ENCODE results near the gene NRP2. TPM values are rescaled to one million over a fixed set of nuclear protein-coding genes. Genes with fewer than 3 reads are reported as not detected.

Gene NRP2
- total RNA-seq, 1 donor from 2014 or later = 89.0 TPM

DNA sequence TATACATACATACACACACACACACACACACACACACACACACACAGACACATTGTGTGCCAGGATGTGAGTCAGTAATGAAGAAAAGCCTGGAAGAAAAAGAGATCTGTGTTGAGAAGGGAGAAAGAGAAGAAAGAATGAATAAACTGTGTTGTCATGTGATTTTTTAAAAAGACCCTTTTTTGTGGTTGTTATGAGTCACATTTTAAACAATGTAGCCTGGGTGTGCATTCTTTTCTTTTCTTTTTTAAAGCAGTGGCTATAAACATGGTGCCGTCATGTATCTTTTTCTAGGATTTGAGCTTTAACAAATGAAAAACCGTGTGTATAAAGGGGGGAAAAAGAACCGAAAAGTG is 87.2 kb downstream of the NRP2 start:
- TF ChIP-seq, protein P1, sequence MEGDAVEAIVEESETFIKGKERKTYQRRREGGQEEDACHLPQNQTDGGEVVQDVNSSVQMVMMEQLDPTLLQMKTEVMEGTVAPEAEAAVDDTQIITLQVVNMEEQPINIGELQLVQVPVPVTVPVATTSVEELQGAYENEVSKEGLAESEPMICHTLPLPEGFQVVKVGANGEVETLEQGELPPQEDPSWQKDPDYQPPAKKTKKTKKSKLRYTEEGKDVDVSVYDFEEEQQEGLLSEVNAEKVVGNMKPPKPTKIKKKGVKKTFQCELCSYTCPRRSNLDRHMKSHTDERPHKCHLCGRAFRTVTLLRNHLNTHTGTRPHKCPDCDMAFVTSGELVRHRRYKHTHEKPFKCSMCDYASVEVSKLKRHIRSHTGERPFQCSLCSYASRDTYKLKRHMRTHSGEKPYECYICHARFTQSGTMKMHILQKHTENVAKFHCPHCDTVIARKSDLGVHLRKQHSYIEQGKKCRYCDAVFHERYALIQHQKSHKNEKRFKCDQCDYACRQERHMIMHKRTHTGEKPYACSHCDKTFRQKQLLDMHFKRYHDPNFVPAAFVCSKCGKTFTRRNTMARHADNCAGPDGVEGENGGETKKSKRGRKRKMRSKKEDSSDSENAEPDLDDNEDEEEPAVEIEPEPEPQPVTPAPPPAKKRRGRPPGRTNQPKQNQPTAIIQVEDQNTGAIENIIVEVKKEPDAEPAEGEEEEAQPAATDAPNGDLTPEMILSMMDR (IDR thresholded peaks at IDR 0.05; ENCODE audit: partially characterized antibody, unreplicated experiment) = no peak
- no peak overlapping the region for H3K27ac Mint-ChIP-seq (ENCODE audit: unreplicated experiment)
- H3K27me3 Mint-ChIP-seq (ENCODE audit: unreplicated experiment) = peaks cover 2% of the 10 kb centered on the region
- no peaks in the 10 kb centered on the region for H3K36me3 Mint-ChIP-seq (ENCODE audit: unreplicated experiment)
- H3K9me3 Mint-ChIP-seq (ENCODE audit: unreplicated experiment) = peaks cover 2% of the 10 kb centered on the region
- H3K4me1 Mint-ChIP-seq (ENCODE audit: low read depth, unreplicated experiment) = peaks cover 39% of the 10 kb centered on the region
- H3K4me3 Mint-ChIP-seq (ENCODE audit: unreplicated experiment) = no peak overlapping the region
- no peak for DNase-seq

DNA sequence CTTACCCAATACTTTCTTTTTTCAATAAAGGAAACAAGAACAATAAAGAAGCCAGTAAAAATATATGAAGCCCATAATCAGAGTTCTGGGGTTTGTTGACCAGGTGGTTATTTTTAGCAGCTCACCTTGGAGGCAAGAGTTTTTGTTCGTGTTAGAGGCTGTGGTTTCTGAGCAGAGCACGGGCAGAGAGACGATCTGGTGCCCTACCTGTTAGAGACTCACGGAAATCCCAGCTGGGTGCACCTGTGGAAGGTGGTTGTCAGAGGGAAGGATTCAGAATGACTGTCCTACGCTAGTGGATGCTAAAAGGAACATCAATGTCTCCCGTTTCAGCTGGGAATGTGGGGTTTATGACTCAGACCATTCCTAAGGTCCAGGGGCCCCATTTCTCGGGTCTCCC is 87.6 kb downstream of the NRP2 start:
- peaks cover 2% of the 10 kb centered on the region for H3K27me3 Mint-ChIP-seq (ENCODE audit: unreplicated experiment)
- no peaks in the 10 kb centered on the region for H3K36me3 Mint-ChIP-seq (ENCODE audit: unreplicated experiment)
- peaks cover 2% of the 10 kb centered on the region for H3K9me3 Mint-ChIP-seq (ENCODE audit: unreplicated experiment)
- H3K4me3 Mint-ChIP-seq (ENCODE audit: unreplicated experiment) = no peak overlapping the region
- H3K27ac Mint-ChIP-seq (ENCODE audit: unreplicated experiment) = no peak overlapping the region
- H3K4me1 Mint-ChIP-seq (ENCODE audit: low read depth, unreplicated experiment) = peaks cover 39% of the 10 kb centered on the region
- no peak for DNase-seq
- TF ChIP-seq, protein P1 (IDR thresholded peaks at IDR 0.05; ENCODE audit: partially characterized antibody, unreplicated experiment) = no peak

DNA sequence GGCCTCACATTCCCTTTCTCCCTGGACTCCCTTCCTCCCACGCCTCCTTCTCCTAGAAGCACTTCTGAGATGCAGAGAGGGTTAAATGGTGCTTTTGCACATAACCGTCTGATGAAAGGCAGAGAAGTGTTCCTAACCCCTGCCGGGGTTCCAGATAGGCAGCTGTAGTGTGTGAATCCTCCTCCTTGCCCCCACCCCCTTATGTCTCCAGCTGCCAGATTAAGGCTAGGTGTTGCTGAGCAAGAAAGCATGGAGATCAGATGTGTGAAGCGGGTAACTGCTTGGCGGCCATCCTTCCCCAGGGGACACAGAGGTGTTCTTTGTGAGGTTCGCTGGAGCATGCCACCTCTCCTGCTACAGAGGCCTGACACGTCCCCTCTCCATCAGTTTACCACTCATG is 88.3 kb downstream of the NRP2 start:
- Mint-ChIP-seq H3K9me3 (ENCODE audit: unreplicated experiment) (no peaks in the 10 kb centered on the region), H3K27ac (ENCODE audit: unreplicated experiment) (no peak overlapping the region), H3K36me3 (ENCODE audit: unreplicated experiment) (peaks cover 5% of the 10 kb centered on the region), H3K4me3 (ENCODE audit: unreplicated experiment) (no peak overlapping the region), H3K4me1 (ENCODE audit: low read depth, unreplicated experiment) (peaks cover 39% of the 10 kb centered on the region), H3K27me3 (ENCODE audit: unreplicated experiment) (no peaks in the 10 kb centered on the region)
- TF ChIP-seq, protein P1 (IDR thresholded peaks at IDR 0.05; ENCODE audit: partially characterized antibody, unreplicated experiment) = no peak
- no peak for DNase-seq

DNA sequence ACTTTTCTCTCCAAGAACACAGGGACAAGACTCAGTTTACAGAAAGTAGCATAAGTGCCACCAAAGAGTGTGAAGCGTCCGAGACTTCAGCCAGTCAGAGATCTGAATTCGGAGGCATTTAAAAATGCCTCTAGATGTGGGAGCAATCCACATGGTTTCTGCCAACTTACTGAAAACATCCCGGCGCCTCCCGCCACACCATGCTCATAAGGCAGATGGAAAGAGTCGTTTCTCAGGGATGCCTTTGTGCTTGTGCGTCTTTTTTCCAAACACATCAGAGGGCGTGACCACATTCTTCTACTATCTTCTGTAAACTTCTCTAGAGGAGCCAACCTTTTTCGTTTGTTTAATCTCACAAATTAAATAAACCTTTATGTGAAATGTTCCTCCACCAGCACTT is 88.7 kb downstream of the NRP2 start:
- Mint-ChIP-seq H3K4me3 (ENCODE audit: unreplicated experiment) (no peak overlapping the region), H3K9me3 (ENCODE audit: unreplicated experiment) (peaks cover under 1% of the 10 kb centered on the region), H3K27me3 (ENCODE audit: unreplicated experiment) (peaks cover under 1% of the 10 kb centered on the region), H3K4me1 (ENCODE audit: low read depth, unreplicated experiment) (peaks cover 35% of the 10 kb centered on the region), H3K27ac (ENCODE audit: unreplicated experiment) (no peak overlapping the region), H3K36me3 (ENCODE audit: unreplicated experiment) (peaks cover 8% of the 10 kb centered on the region)
- TF ChIP-seq, protein P1 (IDR thresholded peaks at IDR 0.05; ENCODE audit: partially characterized antibody, unreplicated experiment) = no peak
- DNase-seq = no peak

DNA sequence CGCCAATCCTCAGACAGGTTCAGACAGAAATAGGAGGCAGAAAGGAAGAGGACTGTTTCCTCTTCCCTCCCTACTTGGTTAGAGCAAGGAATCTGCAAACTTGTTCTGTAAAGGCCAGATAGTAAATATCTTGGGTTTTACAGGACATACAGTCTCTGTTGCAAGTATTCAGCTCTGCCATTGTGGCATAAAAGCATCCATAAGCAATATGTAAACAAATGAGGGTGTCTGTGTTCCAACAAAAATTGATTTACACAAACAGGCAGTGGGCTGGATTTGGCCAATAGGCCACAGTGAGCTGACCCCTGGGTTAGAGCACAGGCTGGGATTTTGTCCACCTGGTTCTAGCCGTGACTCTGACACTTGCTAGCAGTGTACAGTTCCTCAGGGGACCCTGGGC is 89.4 kb downstream of the NRP2 start:
- DNase-seq = no peak
- Mint-ChIP-seq H3K36me3 (ENCODE audit: unreplicated experiment) (peaks cover 8% of the 10 kb centered on the region), H3K27ac (ENCODE audit: unreplicated experiment) (no peak overlapping the region), H3K4me1 (ENCODE audit: low read depth, unreplicated experiment) (peaks cover 30% of the 10 kb centered on the region), H3K27me3 (ENCODE audit: unreplicated experiment) (peaks cover 1% of the 10 kb centered on the region), H3K9me3 (ENCODE audit: unreplicated experiment) (peaks cover 3% of the 10 kb centered on the region), H3K4me3 (ENCODE audit: unreplicated experiment) (no peak overlapping the region)
- TF ChIP-seq, protein P1 (IDR thresholded peaks at IDR 0.05; ENCODE audit: partially characterized antibody, unreplicated experiment) = no peak
